ENCODE data around the gene FAN1.
A peak's percentile ranks its signal among the peaks of the same experiment; 100 is the strongest.

Gene FAN1

GRCh38 chr15:30990446-30991254 is 86.9 kb downstream of the FAN1 start:
- no peaks in the 10 kb centered on the region for H3K4me1 ChIP-seq (ENCODE audit: insufficient read depth, low read length)
- peak overlapping the region; percentile 95 for H3K9ac ChIP-seq (ENCODE audit: low read depth, low read length)
- H3K9me3 ChIP-seq (ENCODE audit: control insufficient read depth, insufficient read depth, low read length): no peaks in the 10 kb centered on the region
- no peaks in the 10 kb centered on the region for H3K36me3 ChIP-seq (ENCODE audit: insufficient read depth, low read length)

- Histone ChIP-seq H3K9me3 (ENCODE audit: control insufficient read depth, insufficient read depth, low read length) (no peaks in the 10 kb centered on the region), H3K9ac (ENCODE audit: low read depth, low read length) (peak within 1 kb of the TSS; percentile 95), H3K36me3 (ENCODE audit: insufficient read depth, low read length) (no peaks in the 10 kb centered on the region), H3K4me1 (ENCODE audit: insufficient read depth, low read length) (no peaks in the 10 kb centered on the region)
These were observed 87.8 kb downstream of the FAN1 start, which contains the start of gene MTMR10 for GRCh38 chr15:30991255-30992235. Gene MTMR10, minus strand, starts transcription at chr15:30991628. Its CDS starts 122 bp downstream, at chr15:30991506.

- Histone ChIP-seq H3K9me3 (ENCODE audit: control insufficient read depth, insufficient read depth, low read length) (no peaks in the 10 kb centered on the region), H3K36me3 (ENCODE audit: insufficient read depth, low read length) (no peaks in the 10 kb centered on the region), H3K9ac (ENCODE audit: low read depth, low read length) (peak overlapping the region; percentile 95), H3K4me1 (ENCODE audit: insufficient read depth, low read length) (no peaks in the 10 kb centered on the region)
These were observed 88.6 kb downstream of the FAN1 start for GRCh38 chr15:30992249-30992864.
